OCI-LY7 (cell line): ENCODE measurements around the gene PCSK7.

ENCODE experiments used
- EZH2phosphoT487 ChIP-seq: fragments of 200-600 bp; sonication (generic); IDR thresholded peaks from 2 replicates; pipeline ENCODE4 v1.6.1; 2018; ENCODE audit warnings: low read depth, borderline replicate concordance, mild to moderate bottlenecking, mixed run types, antibody characterized with exemption, low read length, moderate library complexity, mixed read lengths
- TF ChIP-seq, protein P1 (sequence below): fragments of 200-600 bp; sonication (generic); conservative IDR thresholded peaks from 2 replicates; pipeline ENCODE4 v1.5.1; 2014; ENCODE audit warnings: mild to moderate bottlenecking, antibody characterized with exemption, low read length, moderate library complexity, mixed read lengths

DNA sequence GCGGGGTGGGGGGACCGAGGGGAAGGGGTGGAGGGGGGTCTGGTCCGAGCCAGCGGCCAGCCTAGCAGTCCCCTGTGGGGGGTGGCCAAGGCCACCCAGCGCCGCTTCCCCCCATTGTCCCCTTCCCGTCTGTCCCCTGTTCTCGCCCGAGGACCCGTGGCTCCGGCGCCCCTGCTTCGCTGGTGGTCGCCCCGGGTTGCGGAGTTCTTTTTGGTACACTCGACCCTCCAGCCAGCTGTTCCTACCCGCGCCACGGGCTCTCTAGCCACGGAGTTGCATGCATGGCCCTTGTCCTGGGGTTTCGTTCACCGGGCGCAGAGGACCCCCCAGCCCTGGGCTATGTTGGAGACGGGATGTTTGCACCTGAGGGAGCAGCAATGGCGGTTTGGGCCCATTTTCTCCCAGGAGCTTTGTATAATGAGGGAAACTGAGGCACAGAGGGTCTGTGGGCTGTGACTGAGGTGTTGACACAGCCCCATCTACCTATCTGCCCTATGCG lies 1.1 kb upstream of the PCSK7 start:
- TF ChIP-seq, protein P1, sequence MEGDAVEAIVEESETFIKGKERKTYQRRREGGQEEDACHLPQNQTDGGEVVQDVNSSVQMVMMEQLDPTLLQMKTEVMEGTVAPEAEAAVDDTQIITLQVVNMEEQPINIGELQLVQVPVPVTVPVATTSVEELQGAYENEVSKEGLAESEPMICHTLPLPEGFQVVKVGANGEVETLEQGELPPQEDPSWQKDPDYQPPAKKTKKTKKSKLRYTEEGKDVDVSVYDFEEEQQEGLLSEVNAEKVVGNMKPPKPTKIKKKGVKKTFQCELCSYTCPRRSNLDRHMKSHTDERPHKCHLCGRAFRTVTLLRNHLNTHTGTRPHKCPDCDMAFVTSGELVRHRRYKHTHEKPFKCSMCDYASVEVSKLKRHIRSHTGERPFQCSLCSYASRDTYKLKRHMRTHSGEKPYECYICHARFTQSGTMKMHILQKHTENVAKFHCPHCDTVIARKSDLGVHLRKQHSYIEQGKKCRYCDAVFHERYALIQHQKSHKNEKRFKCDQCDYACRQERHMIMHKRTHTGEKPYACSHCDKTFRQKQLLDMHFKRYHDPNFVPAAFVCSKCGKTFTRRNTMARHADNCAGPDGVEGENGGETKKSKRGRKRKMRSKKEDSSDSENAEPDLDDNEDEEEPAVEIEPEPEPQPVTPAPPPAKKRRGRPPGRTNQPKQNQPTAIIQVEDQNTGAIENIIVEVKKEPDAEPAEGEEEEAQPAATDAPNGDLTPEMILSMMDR = no peak
- no peak for TF ChIP-seq EZH2phosphoT487
